Inflammatory macrophage treated with lipopolysaccharide for 1 hour (primary cell): ENCODE results near the gene PLCB4.

Source experiments
- DNase-seq, 2 donors: peaks; one replicate each; pipeline ENCODE4 v3.0.0-alpha.2; 2020 to 2022

The PLCB4 gene

GRCh38 chr20:9475456-9475855 lies 406.6 kb downstream of the PLCB4 start:
- no peak for DNase-seq

DNA sequence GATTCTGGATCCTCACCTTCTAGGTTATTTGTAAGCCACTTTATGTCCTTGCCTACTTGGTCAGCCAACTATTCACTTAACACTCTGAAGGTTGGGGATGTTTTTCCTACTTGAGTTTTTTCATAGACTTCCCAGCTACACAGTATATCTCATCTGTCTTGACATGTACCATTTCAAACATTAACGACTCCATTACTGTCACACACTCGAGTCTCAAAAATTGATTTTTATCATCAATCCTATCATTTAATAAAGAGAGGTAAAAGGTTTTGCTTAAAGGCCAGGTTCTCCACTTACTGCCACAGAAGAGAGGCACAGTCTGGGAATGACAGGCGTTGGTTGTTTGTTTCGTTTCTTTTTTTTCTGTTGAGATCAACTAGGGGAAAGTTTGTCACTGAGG lies 407.3 kb downstream of the PLCB4 start:
- DNase-seq, result no peak

DNA sequence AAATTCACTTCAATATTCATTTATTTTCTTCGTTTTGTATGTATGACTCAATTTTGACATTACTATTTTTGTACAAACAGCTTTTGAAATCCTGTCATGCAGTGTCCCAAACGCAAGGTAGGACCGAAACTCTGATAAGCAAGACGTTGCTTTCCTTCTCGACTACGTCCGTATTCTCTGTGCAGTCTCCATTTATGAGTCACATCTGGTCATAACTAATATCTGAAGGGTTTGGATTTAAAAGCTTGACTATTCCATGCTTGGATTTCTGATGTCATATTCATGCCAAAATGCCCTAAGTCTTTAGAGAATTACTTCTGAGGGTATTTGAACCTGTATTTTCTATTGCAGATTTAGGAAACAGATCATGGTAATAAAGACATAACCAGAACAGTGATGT lies 407.8 kb downstream of the PLCB4 start:
- DNase-seq, result no peak

DNA sequence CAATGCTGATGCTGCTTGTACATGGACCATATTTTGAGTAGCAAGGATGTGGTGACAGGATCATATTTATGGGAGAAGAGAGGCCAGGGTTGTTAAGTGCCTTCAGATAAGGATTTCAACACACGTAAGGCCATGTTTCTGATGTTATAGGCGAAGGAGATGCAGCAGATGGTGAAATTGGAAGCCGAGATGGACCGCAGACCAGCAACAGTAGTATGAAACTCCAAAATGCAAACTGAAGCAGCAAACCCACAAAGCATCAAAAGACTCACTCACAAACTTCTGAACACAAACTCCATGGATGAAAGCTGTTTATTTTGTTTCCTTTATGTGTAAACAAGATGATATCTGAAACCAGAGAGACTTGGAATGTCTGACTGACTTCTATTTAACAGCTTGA lies 409.9 kb downstream of the PLCB4 start:
- no peak for DNase-seq

DNA sequence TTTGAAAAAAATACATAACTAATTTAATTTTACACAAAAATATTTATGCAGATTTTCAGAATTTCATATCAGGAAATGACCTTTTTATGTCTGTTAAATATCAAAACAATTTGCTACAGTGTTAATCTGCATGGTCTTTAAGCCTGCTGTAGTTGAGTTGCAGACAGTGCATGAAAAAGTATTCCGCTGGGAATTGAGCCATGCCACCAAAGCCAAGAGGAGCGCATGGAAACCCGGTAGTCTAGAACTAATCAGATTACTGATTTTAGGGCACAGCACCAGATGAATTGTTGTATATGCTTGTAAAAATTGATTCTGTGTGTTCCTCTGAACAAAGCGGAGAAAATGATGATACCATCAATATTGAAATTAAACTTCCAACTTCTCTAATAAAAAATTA lies 411.2 kb downstream of the PLCB4 start:
- DNase-seq, result no peak

DNA sequence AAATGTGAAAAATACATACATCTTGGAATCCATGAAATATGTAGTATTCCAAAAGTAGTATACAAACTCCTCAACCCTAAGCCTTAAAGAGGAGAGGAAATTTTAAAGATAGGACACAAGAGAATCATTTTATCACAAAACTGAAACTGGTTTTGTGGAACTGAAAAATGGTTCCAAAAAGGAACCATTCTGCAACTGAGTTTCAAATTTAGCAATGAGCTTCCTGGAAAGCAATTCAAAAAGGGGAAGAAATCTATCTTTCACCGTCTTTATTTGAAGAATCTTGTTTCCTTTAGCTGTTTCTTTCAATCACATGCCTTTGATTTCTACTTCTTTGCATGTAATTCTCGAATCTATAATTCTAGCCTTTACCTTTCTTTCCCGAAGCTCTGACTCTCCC lies 413.3 kb downstream of the PLCB4 start:
- DNase-seq, result peak; percentile 74 to 83

DNA sequence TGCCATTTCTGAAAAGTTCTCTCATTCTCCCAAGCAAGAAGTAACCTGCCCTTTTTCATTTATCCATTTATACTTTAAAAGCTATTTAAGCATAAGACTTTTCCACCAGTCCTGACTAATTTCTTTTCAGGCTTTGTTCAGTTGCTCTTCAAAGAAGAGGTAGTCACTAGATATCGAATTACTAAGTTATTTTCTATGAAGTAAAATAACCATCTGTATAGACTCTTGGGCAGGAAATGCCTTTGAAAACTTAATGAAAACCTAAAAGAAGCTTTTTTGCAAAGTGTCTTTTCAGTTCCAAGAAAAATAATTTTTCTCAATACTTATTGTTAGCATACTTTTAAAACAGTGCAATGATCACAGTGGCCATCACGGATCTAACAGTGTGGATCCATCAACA lies 414.2 kb downstream of the PLCB4 start:
- no peak for DNase-seq

DNA sequence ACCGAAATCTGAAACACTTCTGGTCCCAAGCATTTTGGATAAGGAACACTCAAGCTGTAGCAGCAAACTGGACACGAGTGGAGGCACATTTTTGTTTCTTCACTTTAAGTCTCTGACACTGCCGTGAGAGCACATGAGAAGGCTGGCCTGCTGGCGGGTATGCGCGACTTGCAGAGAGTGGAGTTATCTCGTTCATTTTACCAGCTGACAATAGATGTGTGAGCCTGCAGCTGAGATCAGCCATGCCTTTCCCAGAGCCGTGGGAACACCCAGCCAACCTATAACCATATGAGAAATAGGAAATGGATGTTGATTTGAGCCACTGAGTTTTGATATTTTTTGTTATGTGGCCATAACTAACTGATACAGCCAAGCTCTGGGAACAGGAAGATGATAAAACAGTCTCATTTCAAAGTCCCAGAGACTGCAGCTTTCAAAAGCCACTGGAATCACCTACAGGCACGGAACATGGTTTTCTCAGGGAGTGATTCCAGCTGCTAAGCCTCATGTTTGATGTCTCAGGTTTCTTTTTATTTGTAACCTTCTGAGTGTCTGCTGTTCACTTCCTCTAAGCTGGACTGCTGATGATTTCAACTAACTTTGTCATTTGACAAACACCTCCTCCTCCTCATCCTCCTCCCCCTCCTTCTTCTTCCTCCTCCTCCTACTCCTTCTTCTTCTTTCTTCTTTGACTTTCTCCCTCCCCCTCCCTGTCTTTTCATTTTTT lies 416.9 kb downstream of the PLCB4 start:
- DNase-seq, result peak in 1 of 2 donors; percentile 48

- DNase-seq, result peak in 1 of 2 donors; percentile 30
Measured at GRCh38 chr20:9487231-9487630, 418.3 kb downstream of the PLCB4 start.

DNA sequence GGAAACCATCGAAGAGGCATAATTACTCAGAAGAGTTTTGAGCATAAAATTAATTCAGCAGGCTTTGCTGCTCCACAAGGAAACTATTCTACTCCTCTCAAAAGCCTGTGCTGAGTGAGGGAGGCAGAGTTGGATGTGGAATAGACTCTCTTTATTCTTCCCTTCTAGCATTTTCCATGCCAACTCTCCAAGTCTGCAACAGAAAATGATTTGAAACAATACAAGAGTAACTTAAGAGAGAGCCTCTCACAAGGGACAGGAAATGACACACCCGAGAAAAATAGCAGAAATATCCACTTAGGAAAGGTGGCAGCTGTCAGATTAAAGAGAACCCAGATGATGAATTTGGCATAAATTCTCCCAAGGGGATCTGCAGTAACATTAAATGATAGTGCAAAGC lies 419.2 kb downstream of the PLCB4 start:
- DNase-seq, result no peak

GRCh38 chr20:9490161-9490560 lies 421.3 kb downstream of the PLCB4 start:
- DNase-seq, result no peak

GRCh38 chr20:9490631-9491030 lies 421.7 kb downstream of the PLCB4 start:
- peak in 1 of 2 donors; percentile 33 for DNase-seq

DNA sequence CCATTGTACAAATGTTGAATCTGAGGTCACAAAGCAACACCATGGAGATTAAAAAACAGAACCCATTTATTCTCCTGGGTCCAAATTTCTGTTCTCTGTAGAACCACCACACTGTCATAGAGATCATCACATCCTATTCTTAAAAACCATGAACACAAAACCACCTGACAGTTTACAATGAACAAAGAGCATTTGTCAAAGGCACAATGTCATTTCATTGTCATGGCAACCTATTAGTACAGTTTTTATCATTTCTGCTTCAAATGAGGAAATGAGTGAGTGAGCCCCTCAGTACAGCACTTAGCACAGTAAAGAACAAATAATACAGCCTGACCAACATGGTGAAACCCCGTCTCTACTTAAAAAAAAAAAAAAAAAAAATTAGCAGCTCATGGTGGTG lies 422.4 kb downstream of the PLCB4 start:
- DNase-seq, result peak in 1 of 2 donors; percentile 61

GRCh38 chr20:9492067-9492466 lies 423.2 kb downstream of the PLCB4 start:
- DNase-seq, result no peak

- DNase-seq, result no peak
Measured at GRCh38 chr20:9493803-9494202, 424.9 kb downstream of the PLCB4 start.

DNA sequence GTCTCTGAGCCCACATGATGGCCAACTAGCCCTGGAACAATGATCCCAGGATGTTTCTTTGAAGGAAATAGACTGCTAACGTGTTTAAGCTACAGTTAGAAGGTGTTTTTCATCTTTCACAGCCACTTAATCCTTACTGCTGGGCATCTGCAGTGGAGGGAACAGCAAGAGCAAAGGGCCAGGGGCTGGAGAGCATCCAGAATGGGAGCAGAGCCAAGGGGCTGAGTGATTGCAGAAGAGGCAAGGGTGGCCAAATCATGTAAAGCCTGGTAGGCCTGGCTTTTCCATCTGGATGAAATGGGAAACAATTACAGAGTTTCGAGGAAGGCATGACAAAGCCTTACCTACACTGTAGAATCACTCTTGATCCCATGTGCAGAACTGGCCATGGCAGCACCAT lies 426.8 kb downstream of the PLCB4 start:
- no peak for DNase-seq

DNA sequence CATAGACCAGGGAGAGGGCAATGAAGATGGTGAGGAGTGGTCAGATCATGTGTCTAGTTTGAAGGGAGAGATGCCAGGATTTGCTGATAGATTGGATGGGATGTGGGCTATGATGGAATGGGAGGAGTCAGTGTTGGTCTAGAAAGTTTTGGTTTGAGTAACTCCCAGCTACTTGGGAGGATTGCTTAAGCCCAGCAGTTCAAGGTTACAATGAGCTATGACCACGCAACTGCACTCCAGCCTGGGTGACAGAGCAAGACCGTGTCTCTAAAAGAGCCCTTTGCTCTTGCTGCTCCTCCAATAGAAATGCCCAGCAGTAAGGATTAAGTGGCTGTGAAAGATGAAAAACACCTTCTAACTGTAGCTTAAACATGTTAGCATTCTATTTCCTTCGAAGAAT lies 427.3 kb downstream of the PLCB4 start:
- DNase-seq, result peak; percentile 75 to 76

DNA sequence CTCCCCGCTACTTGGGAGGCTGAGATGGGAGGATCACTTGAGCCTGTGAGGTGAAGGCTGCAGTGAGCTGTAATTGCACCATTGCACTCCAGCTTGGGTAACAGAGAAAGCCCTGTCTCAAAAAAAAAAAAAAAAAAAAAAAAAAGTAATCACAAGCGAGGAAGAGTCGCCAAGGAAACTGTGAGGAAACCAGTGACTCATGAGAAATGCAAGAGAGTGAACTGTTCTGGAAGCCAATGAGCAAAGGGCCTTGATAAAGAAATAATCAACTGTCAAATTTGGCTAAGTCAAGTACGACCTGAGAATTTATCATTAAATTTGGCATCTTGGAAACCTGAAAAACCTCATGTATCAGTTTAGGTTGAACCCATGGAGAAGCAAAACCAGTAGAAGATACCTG lies 429.4 kb downstream of the PLCB4 start:
- peak; percentile 84 to 85 for DNase-seq

DNA sequence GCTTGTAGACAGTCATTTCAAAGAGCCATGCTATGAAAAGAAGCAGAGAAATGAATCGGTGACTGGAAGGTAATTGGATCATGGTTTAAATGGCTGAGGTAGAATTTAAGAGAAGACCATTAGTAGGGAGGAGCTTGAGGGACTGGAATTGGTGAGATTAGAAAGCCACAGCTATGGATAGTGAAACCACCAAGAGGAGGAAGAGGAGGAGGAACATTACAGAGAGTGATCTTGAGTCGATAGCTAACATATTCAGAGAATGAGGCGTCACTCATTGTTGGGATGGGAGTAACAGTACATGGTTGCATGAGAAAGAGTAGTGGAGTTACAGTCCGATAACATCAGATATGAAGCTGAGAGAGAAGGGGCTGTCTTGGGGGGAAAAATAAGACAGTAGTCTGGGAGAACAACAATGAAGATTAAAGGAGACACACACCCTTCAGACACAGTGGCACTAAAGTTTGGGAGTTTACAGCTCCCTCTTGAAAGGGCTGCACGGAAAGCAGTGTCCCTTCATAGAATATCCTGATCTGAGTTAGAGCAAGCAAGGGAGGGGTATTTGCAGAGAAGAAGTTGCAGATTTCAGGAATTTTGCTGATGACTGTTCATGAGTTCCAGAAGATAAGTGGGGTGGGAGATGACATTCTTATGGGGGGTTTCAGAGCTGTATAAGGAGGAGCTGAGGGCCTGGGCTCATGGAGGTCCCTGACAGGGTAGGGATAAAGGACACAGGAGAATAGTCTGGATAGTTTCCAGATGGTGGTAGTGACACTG lies 430.4 kb downstream of the PLCB4 start:
- peak; percentile 61 to 66 for DNase-seq

DNA sequence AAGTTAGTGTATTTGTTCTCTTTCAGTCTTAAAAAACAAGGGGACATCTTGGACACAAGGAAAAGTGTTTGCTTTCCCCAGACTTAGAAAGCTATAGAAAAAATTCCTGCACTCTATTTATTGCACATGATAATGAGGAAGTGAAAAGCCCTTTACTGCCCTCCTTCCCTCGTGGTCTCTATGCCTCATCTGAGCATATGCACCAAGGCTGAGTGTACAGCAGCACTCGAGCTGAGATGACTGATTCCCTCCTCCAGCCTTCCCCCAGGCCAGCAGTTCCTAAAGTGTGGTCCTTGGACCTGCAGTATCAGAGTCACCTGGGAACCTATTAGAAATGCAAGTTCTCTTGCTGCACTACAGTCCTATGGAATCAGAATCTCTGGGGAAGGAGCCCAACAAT lies 431.2 kb downstream of the PLCB4 start:
- peak; percentile 83 to 92 for DNase-seq

GRCh38 chr20:9501473-9501872 lies 432.6 kb downstream of the PLCB4 start:
- no peak for DNase-seq

GRCh38 chr20:9503526-9504245 lies 434.8 kb downstream of the PLCB4 start:
- peak; percentile 81 to 87 for DNase-seq

DNA sequence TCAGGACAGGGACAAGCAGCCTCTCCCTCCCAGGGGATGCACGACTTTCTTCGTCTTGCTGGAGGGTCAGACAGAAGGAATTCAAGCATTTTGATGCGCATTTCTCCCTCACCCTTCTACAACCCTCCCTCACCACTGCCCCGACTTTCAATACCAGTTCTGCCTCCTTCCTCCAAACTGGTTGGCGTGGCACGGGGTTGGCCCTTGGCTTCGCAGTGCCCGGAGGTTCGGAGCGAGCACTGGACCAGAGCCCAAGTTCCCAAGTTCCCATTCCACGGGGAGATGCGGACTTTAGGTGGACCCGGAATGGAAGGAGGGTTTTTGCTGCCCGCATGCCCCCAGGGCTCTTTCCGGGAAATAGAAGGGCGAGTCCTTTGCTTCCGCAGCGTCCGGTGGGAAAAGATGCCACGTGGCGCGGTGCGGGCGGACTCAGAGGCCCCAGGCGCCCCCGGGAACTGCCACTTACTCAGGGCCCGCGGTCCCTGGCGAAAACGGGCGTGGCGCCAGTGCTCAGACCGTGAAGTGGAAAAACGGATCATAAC lies 437.5 kb downstream of the PLCB4 start:
- DNase-seq, result peak in 1 of 2 donors; percentile 59
